Kidney epithelial cell (primary cell): ENCODE data around the gene NR3C2. TPM values are rescaled to one million over a fixed set of nuclear protein-coding genes. Genes with fewer than 3 reads are reported as not detected.

ENCODE experiments used
- DNase-seq: peaks from one replicate; pipeline ENCODE4 v3.0.0-alpha.2; 2010; ENCODE audit warnings: low read depth
- H3K27me3 ChIP-seq: 2 replicates; pipeline ENCODE4 v1.6.0; 2011; ENCODE audit warnings: low read length; ENCODE audit not compliant: control insufficient read depth, insufficient read depth
- H3K36me3 ChIP-seq: 2 replicates; pipeline ENCODE4 v1.5.1; 2011; ENCODE audit warnings: low read length; ENCODE audit not compliant: control insufficient read depth, insufficient read depth
- H3K4me3 ChIP-seq: 2 replicates; pipeline ENCODE4 v1.5.1; 2011; ENCODE audit warnings: low read depth, mild to moderate bottlenecking, control low read depth, low read length
- total RNA-seq: library from RNA; depleted of rRNA; stranded (reverse); fragments of >200 nt; gene quantifications from 2 replicates; pipeline ENCODE4 v1.2.3, GENCODE V29; 2015
- TF ChIP-seq, protein P1 (sequence below): IDR thresholded peaks from 2 replicates; pipeline ENCODE4 v1.5.1; 2011; ENCODE audit warnings: mild to moderate bottlenecking, moderate library complexity, low read length, control low read depth, inconsistent platforms; ENCODE audit not compliant: insufficient read depth, poor library complexity, severe bottlenecking

NR3C2 gene
- total RNA-seq, 1 donor from 2014 or later: 6.5 TPM

DNA sequence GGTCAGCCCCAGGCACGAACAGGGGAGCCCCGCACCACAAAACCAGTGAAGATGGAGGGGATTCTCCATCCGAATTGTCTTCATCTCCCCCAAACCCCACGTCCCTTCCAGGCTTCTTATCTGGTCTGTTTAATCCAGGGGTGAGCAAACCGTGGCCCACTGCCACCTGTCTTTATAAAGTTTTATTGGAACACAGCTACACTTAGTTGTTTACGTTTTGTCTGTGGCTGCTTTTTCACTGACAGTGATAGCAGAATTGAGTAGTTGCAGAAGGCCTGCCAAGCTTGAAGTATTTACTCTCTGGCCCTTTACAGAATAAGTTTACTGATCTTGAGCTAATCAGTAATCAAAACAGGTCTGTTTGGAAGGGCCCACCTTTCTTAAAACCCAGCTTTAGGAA lies 386.4 kb downstream of the NR3C2 start:
- no peaks in the 10 kb centered on the region for H3K36me3 ChIP-seq
- TF ChIP-seq, protein P1, sequence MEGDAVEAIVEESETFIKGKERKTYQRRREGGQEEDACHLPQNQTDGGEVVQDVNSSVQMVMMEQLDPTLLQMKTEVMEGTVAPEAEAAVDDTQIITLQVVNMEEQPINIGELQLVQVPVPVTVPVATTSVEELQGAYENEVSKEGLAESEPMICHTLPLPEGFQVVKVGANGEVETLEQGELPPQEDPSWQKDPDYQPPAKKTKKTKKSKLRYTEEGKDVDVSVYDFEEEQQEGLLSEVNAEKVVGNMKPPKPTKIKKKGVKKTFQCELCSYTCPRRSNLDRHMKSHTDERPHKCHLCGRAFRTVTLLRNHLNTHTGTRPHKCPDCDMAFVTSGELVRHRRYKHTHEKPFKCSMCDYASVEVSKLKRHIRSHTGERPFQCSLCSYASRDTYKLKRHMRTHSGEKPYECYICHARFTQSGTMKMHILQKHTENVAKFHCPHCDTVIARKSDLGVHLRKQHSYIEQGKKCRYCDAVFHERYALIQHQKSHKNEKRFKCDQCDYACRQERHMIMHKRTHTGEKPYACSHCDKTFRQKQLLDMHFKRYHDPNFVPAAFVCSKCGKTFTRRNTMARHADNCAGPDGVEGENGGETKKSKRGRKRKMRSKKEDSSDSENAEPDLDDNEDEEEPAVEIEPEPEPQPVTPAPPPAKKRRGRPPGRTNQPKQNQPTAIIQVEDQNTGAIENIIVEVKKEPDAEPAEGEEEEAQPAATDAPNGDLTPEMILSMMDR: no peak
- no peaks in the 10 kb centered on the region for H3K27me3 ChIP-seq
- H3K4me3 ChIP-seq: no peak overlapping the region
- no peak for DNase-seq

DNA sequence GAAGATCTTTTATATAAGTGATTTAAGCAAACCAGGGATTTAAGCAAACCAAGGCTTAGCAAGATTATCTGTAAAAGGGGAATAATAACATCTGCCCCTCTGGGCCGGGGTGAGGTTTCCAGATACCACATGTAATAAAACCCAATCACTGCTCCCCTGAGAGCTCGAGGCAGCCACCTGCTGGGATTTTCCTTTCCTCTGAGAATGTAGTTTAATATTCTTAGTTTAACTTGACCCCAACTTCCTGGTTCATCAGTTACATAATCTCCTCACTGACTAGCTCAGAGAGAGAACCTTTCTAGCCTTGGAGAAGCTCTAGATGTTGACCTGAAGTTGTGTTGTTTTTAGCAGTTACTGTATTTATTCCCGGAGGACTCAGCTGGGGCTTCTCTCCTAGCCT lies 387.9 kb downstream of the NR3C2 start:
- no peak for DNase-seq
- TF ChIP-seq, protein P1: no peak
- Histone ChIP-seq H3K36me3 (no peaks in the 10 kb centered on the region), H3K4me3 (no peak overlapping the region), H3K27me3 (no peaks in the 10 kb centered on the region)

DNA sequence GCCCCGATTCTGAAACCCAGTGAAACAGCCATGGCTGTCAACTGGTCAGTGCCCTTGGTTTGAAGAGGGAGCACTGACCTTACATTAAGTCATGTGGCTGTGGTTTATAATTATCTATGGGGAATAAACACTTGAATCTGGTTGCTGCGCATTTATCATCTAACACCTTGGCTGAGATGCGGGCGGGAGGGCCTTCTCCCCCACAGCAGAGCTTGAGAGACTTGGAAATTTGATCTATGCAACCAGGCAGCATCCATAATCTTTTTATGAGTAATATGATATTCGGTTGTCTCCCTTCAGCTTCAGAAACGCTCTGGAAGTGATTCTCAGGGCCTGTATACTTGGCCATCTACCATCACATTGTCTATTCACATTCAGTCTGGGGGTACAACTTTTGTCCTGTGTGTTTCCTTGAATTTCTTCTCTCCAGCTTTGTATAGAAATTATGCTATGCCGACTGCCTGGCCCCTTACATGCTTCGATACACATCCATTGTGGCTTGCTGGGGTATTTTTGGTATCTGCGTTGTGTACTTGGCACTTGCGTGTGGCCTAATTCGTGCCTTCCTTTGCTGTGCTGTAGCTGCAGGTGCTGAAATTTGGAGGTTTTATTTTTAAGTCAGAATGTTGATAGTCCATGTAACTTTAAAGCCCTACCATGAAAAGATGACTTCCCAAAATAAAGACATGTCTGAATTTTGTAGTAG lies 388.8 kb downstream of the NR3C2 start:
- TF ChIP-seq, protein P1: no peak
- DNase-seq: no peak
- Histone ChIP-seq H3K36me3 (no peaks in the 10 kb centered on the region), H3K27me3 (no peaks in the 10 kb centered on the region), H3K4me3 (no peak overlapping the region)

DNA sequence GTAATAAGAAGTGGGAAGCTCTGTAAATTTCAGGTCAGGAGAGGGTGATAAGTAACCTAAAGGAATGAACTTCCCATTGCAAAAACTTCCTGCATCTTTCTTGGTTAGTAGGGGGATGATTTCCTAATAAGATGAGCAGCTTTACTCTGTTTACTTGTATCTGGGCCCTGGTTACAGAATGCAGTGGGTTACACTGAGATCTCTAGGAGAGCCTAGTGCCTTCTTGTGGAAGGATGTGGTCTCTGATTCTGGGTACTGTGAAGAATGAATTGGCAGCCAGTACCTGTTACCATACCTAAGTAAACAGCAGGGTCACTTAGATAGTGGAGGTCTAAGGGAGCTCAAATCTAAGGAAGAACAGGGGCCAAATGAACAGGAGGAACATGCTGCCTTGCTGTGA lies 389.8 kb downstream of the NR3C2 start:
- TF ChIP-seq, protein P1: no peak
- DNase-seq: no peak
- Histone ChIP-seq H3K27me3 (no peaks in the 10 kb centered on the region), H3K4me3 (no peak overlapping the region), H3K36me3 (no peaks in the 10 kb centered on the region)

DNA sequence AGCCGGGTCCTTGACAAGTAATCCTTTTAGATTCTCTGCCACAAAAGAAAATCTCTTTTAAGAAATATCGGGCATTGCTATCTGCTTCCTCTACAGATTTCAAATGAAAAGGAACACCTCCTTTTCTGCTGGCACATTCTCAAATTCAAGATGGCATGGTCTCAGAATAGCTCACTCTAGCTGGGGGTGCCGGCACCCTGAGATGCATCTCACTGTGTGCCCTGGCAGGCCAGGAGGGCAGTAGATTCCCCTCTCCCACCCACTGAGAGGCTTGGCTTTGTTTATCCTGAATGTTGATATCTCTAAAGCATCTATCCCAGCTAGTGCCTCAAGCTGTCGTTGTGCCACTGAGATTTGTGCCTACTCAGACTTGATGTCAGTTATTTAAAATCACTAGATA lies 390.8 kb downstream of the NR3C2 start:
- Histone ChIP-seq H3K27me3 (no peaks in the 10 kb centered on the region), H3K4me3 (no peak overlapping the region), H3K36me3 (no peaks in the 10 kb centered on the region)
- DNase-seq: no peak
- TF ChIP-seq, protein P1: no peak

DNA sequence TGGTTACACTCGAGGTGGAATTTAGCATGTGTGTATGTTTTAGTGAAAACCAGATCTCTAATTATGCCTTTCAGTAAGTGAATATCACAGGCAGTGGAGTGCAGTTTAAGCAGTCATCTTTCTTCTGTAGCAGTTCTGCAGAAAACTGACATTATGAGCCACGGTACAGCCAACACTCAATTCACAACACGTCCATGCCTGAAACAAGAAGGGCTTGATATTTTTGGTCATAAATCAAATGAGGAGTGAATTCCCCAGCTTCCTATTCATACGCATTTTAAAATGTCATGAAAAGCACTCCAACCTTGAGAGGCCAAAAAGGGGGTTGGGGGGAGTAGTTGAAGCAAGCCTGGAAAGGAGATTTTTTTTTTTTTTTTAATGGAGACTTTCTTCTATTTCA lies 393.6 kb downstream of the NR3C2 start:
- no peak for DNase-seq
- no peaks in the 10 kb centered on the region for H3K36me3 ChIP-seq
- H3K4me3 ChIP-seq: no peak overlapping the region
- H3K27me3 ChIP-seq: no peaks in the 10 kb centered on the region
- TF ChIP-seq, protein P1: no peak
